K562 (cell line): Measurements from ENCODE around the gene MYRIP. TPM values are rescaled to one million over a fixed set of nuclear protein-coding genes. Genes with fewer than 3 reads are reported as not detected.

ENCODE experiments used
- ATAC-seq: fragments of 200-7000 bp; cut with Tn5 transposase; 3 replicates; pipeline ENCODE4 v1.9.1; 2020; ENCODE audit warnings: moderate library complexity
- BruUV-seq: library from RNA; stranded (reverse); fragments of 400-500 nt; replicated peaks from 2 replicates; lab custom pipeline; 2021; lab: Mats Ljungman, UMichigan
- CTCF ChIA-PET: fragments of 300-600 bp; formaldehyde crosslinking; extraction: SDS; loops from one replicate; lab custom pipeline; 2021; ENCODE audit warnings: low intra/inter-chr PET ratio; lab: Yijun Ruan, JAX
- POLR2A ChIA-PET: fragments of 300-600, 350-650 bp; sonication (Branson Sonifier 250); formaldehyde crosslinking; extraction: SDS; loops from one replicate; lab custom pipeline; 2021; ENCODE audit warnings: antibody characterized with exemption, inconsistent platforms; lab: Yijun Ruan, JAX
- DNase-seq, 4 experiments: peaks; one replicate each; pipeline versions ENCODE4 v3.0.0 to v3.0.0-alpha.2; 2011 to 2018; ENCODE audit warnings: low spot score in 3 of 4, mixed read lengths in 3 of 4; ENCODE audit errors: extremely low read depth in 1 of 4
- FAIRE-seq: peaks from 2 replicates; lab custom pipeline; 2011; peaks lifted over from hg19 to GRCh38; lab: Jason Lieb, UNC
- H2AFZ ChIP-seq: 2 replicates; pipeline ENCODE4 v1.6.0; 2011; ENCODE audit warnings: low read depth, low read length, control low read depth, inconsistent platforms
- H3K27ac ChIP-seq: fragments of 200-600 bp; 3 replicates; pipeline ENCODE4 v1.8.0; 2011; ENCODE audit warnings: low read depth, mild to moderate bottlenecking, control low read depth, inconsistent platforms, low read length, moderate library complexity, mixed read lengths; ENCODE audit errors: extremely low read depth
- H3K27me3 ChIP-seq, 2 experiments: fragments of 300-600 bp in 1 of 2; 2 replicates in 1 of 2; 3 replicates in 1 of 2; pipeline versions ENCODE4 v1.6.0 to v1.8.0; 2011; ENCODE audit warnings: inconsistent platforms in 2 of 2, low read length in 2 of 2, mild to moderate bottlenecking in 1 of 2, mixed read lengths in 1 of 2, moderate library complexity in 1 of 2; ENCODE audit not compliant: control insufficient read depth in 2 of 2, insufficient read depth in 2 of 2
- H3K36me3 ChIP-seq: fragments of 300-600 bp; 3 replicates; pipeline ENCODE4 v1.8.0; 2011; ENCODE audit warnings: mild to moderate bottlenecking, low read length, inconsistent platforms; ENCODE audit not compliant: control insufficient read depth, insufficient read depth
- H3K4me1 ChIP-seq, 2 experiments: fragments of 200-600 bp in 1 of 2; replicated peaks in 1 of 2; 2 replicates in 1 of 2; 3 replicates in 1 of 2; pipeline versions ENCODE4 v1.5.1 to v1.8.0; 2011; ENCODE audit warnings: inconsistent platforms in 2 of 2, low read length in 2 of 2, mild to moderate bottlenecking in 1 of 2, mixed read lengths in 1 of 2, moderate library complexity in 1 of 2; ENCODE audit not compliant: control insufficient read depth in 2 of 2, insufficient read depth in 2 of 2
- H3K4me2 ChIP-seq: 2 replicates; pipeline ENCODE4 v1.6.1; 2011; ENCODE audit warnings: low read length, control low read depth, inconsistent platforms, mixed read lengths; ENCODE audit not compliant: insufficient read depth
- H3K4me3 ChIP-seq: fragments of 200-600 bp; sonication (generic), shearing (Covaris generic); 2 replicates; pipeline ENCODE4 v1.5.1; 2016; ENCODE audit warnings: control low read depth, inconsistent platforms
- H3K79me2 ChIP-seq: fragments of 200-600 bp; 3 replicates; pipeline ENCODE4 v1.8.0; 2011; ENCODE audit warnings: low read length, inconsistent platforms; ENCODE audit not compliant: control insufficient read depth, insufficient read depth
- H3K9ac ChIP-seq, 2 experiments: 2 replicates each; pipeline versions ENCODE4 v1.6.0 to v1.6.1; 2011; ENCODE audit warnings: low read depth in 2 of 2, low read length in 2 of 2, control low read depth in 1 of 2, inconsistent platforms in 1 of 2, mild to moderate bottlenecking in 1 of 2, mixed read lengths in 1 of 2; ENCODE audit not compliant: insufficient read depth in 1 of 2
- H3K9me1 ChIP-seq: one replicate; pipeline ENCODE4 v1.6.0; 2011; ENCODE audit warnings: inconsistent platforms, mild to moderate bottlenecking, low read length, moderate library complexity; ENCODE audit not compliant: control insufficient read depth, insufficient read depth
- H3K9me3 ChIP-seq: replicated peaks from 2 replicates; pipeline ENCODE4 v1.5.1; 2011; ENCODE audit warnings: low read depth, low read length, inconsistent platforms; ENCODE audit not compliant: control insufficient read depth, insufficient read depth
- H4K20me1 ChIP-seq: replicated peaks from 2 replicates; pipeline ENCODE4 v1.6.1; 2011; ENCODE audit warnings: low read length, inconsistent platforms, mixed read lengths; ENCODE audit not compliant: control insufficient read depth, insufficient read depth
- KLF13 ChIP-seq: fragments of 450-650 bp; IDR thresholded peaks from 2 replicates; pipeline ENCODE4 v1.6.1; 2016; ENCODE audit warnings: missing genetic modification characterization, low read depth, mild to moderate bottlenecking, missing compliant biosample characterization, moderate library complexity, borderline replicate concordance
- ZNF41 ChIP-seq: fragments of 250-450 bp; sonication (Bioruptor Pico); conservative IDR thresholded peaks from 2 replicates; pipeline ENCODE4 v1.4.0; 2020; ENCODE audit warnings: mild to moderate bottlenecking
- WGBS: fragments of 100-300 bp; shearing (Covaris generic); methylation state at CpG from one replicate; pipeline ENCODE4 v1.1.6; 2016; ENCODE audit warnings: low coverage, mixed read lengths; ENCODE audit not compliant: insufficient coverage; ENCODE audit errors: missing lambda C conversion rate; 5-methylcytosine and 5-hydroxymethylcytosine counted together
- in situ Hi-C: fragments of 300-500 bp; cut with MboI; formaldehyde crosslinking; loops from 4 replicates; pipeline ENCODE4 v1.15.0; 2018; ENCODE audit warnings: inconsistent platforms, mixed read lengths
- intact Hi-C: fragments of 100-400 bp; cut with micrococcal nuclease; formaldehyde crosslinking; loops from 2 replicates; pipeline ENCODE4 v1.14.2; 2022
- polyA plus RNA-seq, 8 experiments: library from polyadenylated mRNA; depleted of rRNA in 4 of 8; stranded (reverse) in 5 of 8; unstranded in 3 of 8; fragments of >200 nt; fragmentation: Nextera tagmentation in 2 of 8; fragmentation: Illumina TruSeq in 1 of 8; extraction: Ambion mirVana in 2 of 8; extraction: Trizol in 1 of 8; gene quantifications; 2 replicates each; pipeline versions ENCODE4 v1.2.1 to v1.2.3, GENCODE V29; 2011 to 2014; ENCODE audit warnings: inconsistent platforms in 1 of 8, missing spikeins in 1 of 8
- total RNA-seq, 7 experiments: library from RNA; depleted of rRNA in 6 of 7; stranded (reverse); fragments of >200 nt in 6 of 7; fragmentation: Illumina TruSeq in 2 of 7; extraction: Trizol in 2 of 7; gene quantifications; 2 replicates each; pipeline versions ENCODE4 v1.2.1 to v1.2.3, GENCODE V29; 2011 to 2021; ENCODE audit warnings: low replicate concordance in 1 of 7
- TF ChIP-seq, protein P1 (sequence below), 3 experiments: fragments of 200-800 bp in 1 of 3; sonication (Bioruptor generic) in 1 of 3; sonication (generic) in 1 of 3; formaldehyde crosslinking in 1 of 3; IDR thresholded peaks; 2 replicates each; pipeline versions ENCODE4 v1.6.1 to v1.8.0; 2016 to 2022; ENCODE audit warnings: mild to moderate bottlenecking in 2 of 3, missing compliant biosample characterization in 2 of 3, missing genetic modification characterization in 2 of 3, missing genetic modification reagents in 1 of 3

MYRIP gene
- total and polyA plus RNA-seq, 9 of the 15 experiments (the other 6 are each of a cell fraction or from before 2014, with no cell fraction given): 0.03 to 0.12 TPM; not detected in 7

DNA sequence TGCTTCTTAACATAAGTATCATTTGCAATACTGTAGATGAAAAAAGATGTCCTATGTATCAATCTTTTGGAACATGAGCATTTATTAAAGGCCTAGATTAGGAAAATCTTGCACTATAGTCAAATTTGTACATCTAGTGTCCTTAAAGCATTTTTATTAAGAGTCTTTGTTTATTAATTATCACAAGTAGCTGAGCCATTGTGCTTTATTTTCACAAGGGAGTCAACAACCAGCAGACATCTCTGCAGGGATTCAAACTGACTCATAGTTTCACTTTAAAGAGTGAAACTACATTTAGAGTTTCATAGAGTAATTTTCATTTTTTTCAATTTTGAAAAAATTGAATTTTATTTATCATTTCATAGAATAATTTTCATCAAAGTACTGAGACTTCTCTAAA is 405.6 kb downstream of the MYRIP start:
- no peak overlapping the region for H3K4me2 ChIP-seq
- no peaks in the 10 kb centered on the region for H3K36me3 ChIP-seq
- ATAC-seq: no peak
- no peak overlapping the region for H3K4me3 ChIP-seq
- no peaks in the 10 kb centered on the region for H3K9me3 ChIP-seq
- no peaks in the 10 kb centered on the region for H4K20me1 ChIP-seq
- in situ Hi-C loops (no loop called here), intact Hi-C loops (no loop called here)
- H3K79me2 ChIP-seq: no peaks in the 10 kb centered on the region
- no peak for DNase-seq
- H3K9me1 ChIP-seq: no peaks in the 10 kb centered on the region
- H3K27me3 ChIP-seq: peaks cover 3 to 14% of the 10 kb centered on the region in 2 experiments; a peak in 3 of 5 replicates
- ChIA-PET POLR2A (no interaction called here), CTCF (no interaction called here)
- no peak overlapping the region for H3K27ac ChIP-seq
- no TSS peak for BruUV-seq
- no peaks in the 10 kb centered on the region; a peak in 1 of 5 replicates for H3K4me1 ChIP-seq
- no peak overlapping the region for H3K9ac ChIP-seq
- H2AFZ ChIP-seq: no peak overlapping the region
- FAIRE-seq: no peak
- TF ChIP-seq KLF13 (no peak), ZNF41 (peak; percentile 97)

DNA sequence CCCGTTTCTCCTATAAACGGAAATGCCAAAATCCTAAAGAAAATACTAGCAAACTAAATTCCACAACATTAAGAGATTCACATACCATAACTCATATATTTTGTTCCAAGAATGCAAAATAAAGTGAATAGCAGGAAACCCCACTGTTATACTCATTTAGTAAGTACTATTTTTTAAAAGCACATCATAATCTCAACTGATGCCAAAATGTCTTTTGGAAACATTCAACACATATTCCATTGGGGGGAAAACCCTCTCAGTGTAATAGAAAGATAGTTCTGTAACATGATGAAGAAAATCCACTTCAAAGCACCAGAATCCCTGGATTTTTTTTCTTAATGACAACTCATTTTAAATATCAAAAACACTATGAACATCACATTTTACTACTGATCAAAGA is 407.1 kb downstream of the MYRIP start:
- H3K9me3 ChIP-seq: no peaks in the 10 kb centered on the region
- H3K4me1 ChIP-seq: no peaks in the 10 kb centered on the region; a peak in 1 of 5 replicates
- no peak overlapping the region for H3K9ac ChIP-seq
- H2AFZ ChIP-seq: no peak overlapping the region
- intact Hi-C loops: no loop called here
- DNase-seq (no peak), ATAC-seq (no peak), FAIRE-seq (no peak)
- H4K20me1 ChIP-seq: no peaks in the 10 kb centered on the region
- WGBS: 3% methylated on average over 2 of the region's 2 CpGs
- H3K27me3 ChIP-seq: peaks cover 3 to 9% of the 10 kb centered on the region in 2 experiments; a peak in 3 of 5 replicates
- no peak overlapping the region for H3K4me2 ChIP-seq
- in situ Hi-C loops: no loop called here
- no peaks in the 10 kb centered on the region for H3K79me2 ChIP-seq
- ChIA-PET CTCF (no interaction called here), POLR2A (interaction anchor here (0.6 kb wide), 1 partner anchor 295 kb away, joined by 3 read pairs; no protein-coding TSS in a partner anchor)
- H3K4me3 ChIP-seq: no peak overlapping the region
- H3K9me1 ChIP-seq: no peaks in the 10 kb centered on the region
- no TSS peak for BruUV-seq
- TF ChIP-seq, protein P1, sequence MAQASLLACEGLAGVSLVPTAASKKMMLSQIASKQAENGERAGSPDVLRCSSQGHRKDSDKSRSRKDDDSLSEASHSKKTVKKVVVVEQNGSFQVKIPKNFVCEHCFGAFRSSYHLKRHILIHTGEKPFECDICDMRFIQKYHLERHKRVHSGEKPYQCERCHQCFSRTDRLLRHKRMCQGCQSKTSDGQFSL (CRISPR knock-in tag; IDR thresholded peaks at IDR 0.05): no peak
- TF ChIP-seq, protein P1 (tag; IDR thresholded peaks at IDR 0.05): no peak
- no peaks in the 10 kb centered on the region for H3K36me3 ChIP-seq
- no peak overlapping the region for H3K27ac ChIP-seq
